Measurements from ENCODE around the gene TNK1.

DNA sequence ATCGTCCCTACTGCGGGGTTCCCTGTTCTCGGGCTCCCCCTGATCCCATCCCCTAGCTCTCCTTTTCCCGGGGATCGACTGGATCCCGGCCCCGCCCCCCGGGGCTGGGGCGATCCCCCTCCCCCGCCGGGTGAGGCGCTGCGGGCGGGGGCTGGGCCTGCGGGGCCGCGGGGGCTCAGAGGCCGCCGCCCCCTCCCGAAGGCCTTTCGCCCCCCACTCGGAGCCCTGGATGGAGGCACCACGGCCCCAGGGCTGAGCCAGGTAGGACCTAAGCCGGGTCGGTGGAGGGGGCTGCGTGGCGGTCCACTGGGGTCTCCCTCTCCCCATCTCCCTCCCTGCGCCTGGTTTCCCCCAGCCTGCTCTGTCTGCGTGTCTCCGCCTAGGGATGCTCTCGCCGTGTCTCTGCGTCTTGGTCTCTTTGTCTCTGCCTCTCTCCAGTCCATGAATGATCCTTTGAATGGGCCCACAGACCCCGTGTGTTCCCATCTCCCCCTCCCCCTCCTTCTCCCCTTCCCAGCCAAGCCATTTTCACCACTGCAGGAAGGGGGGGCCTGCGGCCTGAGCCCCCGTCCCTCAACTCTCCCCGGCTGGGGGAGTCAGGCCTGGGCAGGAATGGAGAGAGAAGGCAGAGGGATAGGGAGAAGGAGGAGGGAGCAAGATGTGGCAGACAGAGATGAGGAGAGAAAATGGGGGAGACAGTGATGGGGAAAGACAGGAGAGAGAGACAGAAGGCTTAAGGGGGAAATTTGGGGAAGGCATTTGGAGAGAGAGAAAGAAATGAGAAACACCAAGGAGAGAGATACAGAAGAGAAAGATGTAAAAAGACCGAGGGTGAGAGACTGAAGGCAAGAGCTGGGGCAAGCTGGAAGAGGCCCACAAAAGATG, 24.7 kb downstream of the TNK1 start:
- TF ChIP-seq, protein P1, sequence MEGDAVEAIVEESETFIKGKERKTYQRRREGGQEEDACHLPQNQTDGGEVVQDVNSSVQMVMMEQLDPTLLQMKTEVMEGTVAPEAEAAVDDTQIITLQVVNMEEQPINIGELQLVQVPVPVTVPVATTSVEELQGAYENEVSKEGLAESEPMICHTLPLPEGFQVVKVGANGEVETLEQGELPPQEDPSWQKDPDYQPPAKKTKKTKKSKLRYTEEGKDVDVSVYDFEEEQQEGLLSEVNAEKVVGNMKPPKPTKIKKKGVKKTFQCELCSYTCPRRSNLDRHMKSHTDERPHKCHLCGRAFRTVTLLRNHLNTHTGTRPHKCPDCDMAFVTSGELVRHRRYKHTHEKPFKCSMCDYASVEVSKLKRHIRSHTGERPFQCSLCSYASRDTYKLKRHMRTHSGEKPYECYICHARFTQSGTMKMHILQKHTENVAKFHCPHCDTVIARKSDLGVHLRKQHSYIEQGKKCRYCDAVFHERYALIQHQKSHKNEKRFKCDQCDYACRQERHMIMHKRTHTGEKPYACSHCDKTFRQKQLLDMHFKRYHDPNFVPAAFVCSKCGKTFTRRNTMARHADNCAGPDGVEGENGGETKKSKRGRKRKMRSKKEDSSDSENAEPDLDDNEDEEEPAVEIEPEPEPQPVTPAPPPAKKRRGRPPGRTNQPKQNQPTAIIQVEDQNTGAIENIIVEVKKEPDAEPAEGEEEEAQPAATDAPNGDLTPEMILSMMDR (IDR thresholded peaks at IDR 0.05; ENCODE audit: low read length) = no peak
- TF ChIP-seq EZH2 (IDR thresholded peaks at IDR 0.05; ENCODE audit: borderline replicate concordance, low read length) = no peak
